ENCODE results near the gene ZNF385C. TPM values are rescaled to one million over a fixed set of nuclear protein-coding genes. Genes with fewer than 3 reads are reported as not detected.

ZNF385C gene
- total RNA-seq, 1 experiment from 2014 or later: 3.7 TPM

DNA sequence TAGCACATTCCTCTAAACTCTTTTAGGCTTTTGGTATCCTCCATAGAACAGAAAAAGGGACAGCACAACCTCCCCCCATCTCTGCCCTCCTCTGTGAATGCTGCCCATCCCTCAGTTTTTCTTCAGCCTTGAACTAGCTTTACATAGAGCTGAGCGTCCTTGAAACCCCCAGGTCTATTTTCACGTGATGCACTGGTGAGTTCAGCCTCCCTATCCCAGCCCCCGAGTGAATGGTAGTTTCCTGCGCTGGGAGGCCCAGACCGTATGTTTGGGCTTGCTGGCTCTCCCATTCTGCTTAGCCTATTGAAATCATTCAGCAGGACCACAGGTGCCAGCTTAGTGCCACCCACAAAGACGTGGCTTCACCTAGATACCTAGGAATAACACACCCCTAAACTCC lies 22.5 kb downstream of the ZNF385C start:
- H3K4me1 Mint-ChIP-seq: peaks cover 13% of the 10 kb centered on the region; the same call in 1 of the 2 replicates
- no peaks in the 10 kb centered on the region for H3K36me3 Mint-ChIP-seq
- H3K4me3 Mint-ChIP-seq: no peak overlapping the region
- H3K9me3 Mint-ChIP-seq: no peaks in the 10 kb centered on the region
- ATAC-seq (no peak), DNase-seq (ENCODE audit: low spot score) (no peak)
- TF ChIP-seq ZNF423 (CRISPR knock-in tag; IDR thresholded peaks at IDR 0.05) (no peak), GTF2I (CRISPR knock-in tag; conservative IDR thresholded peaks at IDR 0.05) (no peak), TCF7 (CRISPR knock-in tag; IDR thresholded peaks at IDR 0.05; ENCODE audit: low read depth) (no peak), TEAD4 (CRISPR knock-in tag; IDR thresholded peaks at IDR 0.05) (no peak), FOXP1 (CRISPR knock-in tag; IDR thresholded peaks at IDR 0.05; ENCODE audit: borderline replicate concordance) (no peak), PRRX2 (CRISPR knock-in tag; IDR thresholded peaks at IDR 0.05) (no peak)
- TF ChIP-seq, protein P1, sequence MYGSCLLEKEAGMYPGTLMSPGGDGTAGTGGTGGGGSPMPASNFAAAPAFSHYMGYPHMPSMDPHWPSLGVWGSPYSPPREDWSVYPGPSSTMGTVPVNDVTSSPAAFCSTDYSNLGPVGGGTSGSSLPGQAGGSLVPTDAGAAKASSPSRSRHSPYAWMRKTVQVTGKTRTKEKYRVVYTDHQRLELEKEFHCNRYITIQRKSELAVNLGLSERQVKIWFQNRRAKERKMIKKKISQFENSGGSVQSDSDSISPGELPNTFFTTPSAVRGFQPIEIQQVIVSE (CRISPR knock-in tag; IDR thresholded peaks at IDR 0.05; ENCODE audit: borderline replicate concordance): no peak
- TF ChIP-seq, protein P2, sequence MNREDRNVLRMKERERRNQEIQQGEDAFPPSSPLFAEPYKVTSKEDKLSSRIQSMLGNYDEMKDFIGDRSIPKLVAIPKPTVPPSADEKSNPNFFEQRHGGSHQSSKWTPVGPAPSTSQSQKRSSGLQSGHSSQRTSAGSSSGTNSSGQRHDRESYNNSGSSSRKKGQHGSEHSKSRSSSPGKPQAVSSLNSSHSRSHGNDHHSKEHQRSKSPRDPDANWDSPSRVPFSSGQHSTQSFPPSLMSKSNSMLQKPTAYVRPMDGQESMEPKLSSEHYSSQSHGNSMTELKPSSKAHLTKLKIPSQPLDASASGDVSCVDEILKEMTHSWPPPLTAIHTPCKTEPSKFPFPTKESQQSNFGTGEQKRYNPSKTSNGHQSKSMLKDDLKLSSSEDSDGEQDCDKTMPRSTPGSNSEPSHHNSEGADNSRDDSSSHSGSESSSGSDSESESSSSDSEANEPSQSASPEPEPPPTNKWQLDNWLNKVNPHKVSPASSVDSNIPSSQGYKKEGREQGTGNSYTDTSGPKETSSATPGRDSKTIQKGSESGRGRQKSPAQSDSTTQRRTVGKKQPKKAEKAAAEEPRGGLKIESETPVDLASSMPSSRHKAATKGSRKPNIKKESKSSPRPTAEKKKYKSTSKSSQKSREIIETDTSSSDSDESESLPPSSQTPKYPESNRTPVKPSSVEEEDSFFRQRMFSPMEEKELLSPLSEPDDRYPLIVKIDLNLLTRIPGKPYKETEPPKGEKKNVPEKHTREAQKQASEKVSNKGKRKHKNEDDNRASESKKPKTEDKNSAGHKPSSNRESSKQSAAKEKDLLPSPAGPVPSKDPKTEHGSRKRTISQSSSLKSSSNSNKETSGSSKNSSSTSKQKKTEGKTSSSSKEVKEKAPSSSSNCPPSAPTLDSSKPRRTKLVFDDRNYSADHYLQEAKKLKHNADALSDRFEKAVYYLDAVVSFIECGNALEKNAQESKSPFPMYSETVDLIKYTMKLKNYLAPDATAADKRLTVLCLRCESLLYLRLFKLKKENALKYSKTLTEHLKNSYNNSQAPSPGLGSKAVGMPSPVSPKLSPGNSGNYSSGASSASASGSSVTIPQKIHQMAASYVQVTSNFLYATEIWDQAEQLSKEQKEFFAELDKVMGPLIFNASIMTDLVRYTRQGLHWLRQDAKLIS (CRISPR knock-in tag; IDR thresholded peaks at IDR 0.05; ENCODE audit: borderline replicate concordance): no peak
- TF ChIP-seq, protein P3, sequence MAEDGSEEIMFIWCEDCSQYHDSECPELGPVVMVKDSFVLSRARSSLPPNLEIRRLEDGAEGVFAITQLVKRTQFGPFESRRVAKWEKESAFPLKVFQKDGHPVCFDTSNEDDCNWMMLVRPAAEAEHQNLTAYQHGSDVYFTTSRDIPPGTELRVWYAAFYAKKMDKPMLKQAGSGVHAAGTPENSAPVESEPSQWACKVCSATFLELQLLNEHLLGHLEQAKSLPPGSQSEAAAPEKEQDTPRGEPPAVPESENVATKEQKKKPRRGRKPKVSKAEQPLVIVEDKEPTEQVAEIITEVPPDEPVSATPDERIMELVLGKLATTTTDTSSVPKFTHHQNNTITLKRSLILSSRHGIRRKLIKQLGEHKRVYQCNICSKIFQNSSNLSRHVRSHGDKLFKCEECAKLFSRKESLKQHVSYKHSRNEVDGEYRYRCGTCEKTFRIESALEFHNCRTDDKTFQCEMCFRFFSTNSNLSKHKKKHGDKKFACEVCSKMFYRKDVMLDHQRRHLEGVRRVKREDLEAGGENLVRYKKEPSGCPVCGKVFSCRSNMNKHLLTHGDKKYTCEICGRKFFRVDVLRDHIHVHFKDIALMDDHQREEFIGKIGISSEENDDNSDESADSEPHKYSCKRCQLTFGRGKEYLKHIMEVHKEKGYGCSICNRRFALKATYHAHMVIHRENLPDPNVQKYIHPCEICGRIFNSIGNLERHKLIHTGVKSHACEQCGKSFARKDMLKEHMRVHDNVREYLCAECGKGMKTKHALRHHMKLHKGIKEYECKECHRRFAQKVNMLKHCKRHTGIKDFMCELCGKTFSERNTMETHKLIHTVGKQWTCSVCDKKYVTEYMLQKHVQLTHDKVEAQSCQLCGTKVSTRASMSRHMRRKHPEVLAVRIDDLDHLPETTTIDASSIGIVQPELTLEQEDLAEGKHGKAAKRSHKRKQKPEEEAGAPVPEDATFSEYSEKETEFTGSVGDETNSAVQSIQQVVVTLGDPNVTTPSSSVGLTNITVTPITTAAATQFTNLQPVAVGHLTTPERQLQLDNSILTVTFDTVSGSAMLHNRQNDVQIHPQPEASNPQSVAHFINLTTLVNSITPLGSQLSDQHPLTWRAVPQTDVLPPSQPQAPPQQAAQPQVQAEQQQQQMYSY (CRISPR knock-in tag; IDR thresholded peaks at IDR 0.05): no peak
- H3K27ac Mint-ChIP-seq: no peak overlapping the region
- H3K27me3 Mint-ChIP-seq (ENCODE audit: low read depth): peaks cover 11% of the 10 kb centered on the region
- ChIA-PET POLR2A (no interaction called here), CTCF (interaction anchor here (0.6 to 1.6 kb wide), 3 partner anchors 8 to 51 kb away, joined by 3 to 4 read pairs (median 4); no protein-coding TSS in a partner anchor)

DNA sequence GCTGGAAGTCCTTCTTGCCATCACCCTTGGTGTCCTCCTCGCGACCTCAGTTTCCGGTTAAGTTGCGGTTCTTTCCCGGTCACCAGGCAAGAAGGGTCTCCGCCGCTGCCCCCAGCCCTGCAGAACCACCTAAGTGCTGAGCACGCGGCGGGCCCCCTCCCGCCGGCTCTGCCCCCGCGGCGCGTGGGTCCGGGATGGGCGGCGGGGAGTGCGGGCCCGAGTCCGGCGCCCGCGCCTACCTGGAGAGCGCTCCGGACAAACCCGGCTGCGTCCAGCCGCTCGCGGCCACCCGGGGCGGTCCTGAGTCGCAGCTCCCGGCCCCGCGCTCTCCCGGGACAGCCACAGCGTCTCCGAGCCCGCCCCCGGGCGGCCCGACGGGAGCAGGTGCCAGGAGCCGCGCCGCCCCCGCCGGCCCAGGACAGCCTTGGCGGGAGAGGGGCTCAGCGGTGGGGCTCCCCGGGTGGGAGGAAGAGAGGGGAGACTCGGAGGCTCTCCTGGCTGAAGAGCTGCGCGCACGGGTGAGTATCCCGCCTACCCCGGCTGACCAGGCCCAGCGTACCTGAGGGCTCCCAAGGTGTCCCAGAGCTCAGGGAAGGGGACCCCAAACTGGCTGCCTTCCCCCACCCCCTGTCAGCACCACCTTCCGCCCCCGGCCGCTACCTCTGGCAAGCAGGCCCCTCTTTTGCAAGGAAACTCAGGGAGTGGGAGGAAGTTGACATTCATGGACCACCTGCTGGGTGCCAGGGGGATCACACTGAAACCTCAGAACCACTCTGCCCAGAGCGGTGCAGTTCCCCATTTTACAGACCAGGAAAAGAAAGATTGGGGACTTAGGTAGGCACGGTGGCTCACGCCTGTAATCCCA lies 25.7 kb downstream of the ZNF385C start:
- peak; percentile 52 for DNase-seq (ENCODE audit: low spot score)
- POLR2A ChIA-PET: interaction anchor here (1.0 to 1.5 kb wide), 2 partner anchors 35 to 44 kb away, joined by 3 read pairs; no protein-coding TSS in a partner anchor
- H3K4me3 Mint-ChIP-seq: peak overlapping the region; percentile 77
- TF ChIP-seq, protein P4, sequence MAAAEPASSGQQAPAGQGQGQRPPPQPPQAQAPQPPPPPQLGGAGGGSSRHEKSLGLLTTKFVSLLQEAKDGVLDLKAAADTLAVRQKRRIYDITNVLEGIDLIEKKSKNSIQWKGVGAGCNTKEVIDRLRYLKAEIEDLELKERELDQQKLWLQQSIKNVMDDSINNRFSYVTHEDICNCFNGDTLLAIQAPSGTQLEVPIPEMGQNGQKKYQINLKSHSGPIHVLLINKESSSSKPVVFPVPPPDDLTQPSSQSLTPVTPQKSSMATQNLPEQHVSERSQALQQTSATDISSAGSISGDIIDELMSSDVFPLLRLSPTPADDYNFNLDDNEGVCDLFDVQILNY (CRISPR knock-in tag; IDR thresholded peaks at IDR 0.05): 0 out of 2 replicates have a peak, but pooled peaks have one; percentile 48
- TF ChIP-seq TCF7 (CRISPR knock-in tag; IDR thresholded peaks at IDR 0.05; ENCODE audit: low read depth): no peak
- TF ChIP-seq, protein P5, sequence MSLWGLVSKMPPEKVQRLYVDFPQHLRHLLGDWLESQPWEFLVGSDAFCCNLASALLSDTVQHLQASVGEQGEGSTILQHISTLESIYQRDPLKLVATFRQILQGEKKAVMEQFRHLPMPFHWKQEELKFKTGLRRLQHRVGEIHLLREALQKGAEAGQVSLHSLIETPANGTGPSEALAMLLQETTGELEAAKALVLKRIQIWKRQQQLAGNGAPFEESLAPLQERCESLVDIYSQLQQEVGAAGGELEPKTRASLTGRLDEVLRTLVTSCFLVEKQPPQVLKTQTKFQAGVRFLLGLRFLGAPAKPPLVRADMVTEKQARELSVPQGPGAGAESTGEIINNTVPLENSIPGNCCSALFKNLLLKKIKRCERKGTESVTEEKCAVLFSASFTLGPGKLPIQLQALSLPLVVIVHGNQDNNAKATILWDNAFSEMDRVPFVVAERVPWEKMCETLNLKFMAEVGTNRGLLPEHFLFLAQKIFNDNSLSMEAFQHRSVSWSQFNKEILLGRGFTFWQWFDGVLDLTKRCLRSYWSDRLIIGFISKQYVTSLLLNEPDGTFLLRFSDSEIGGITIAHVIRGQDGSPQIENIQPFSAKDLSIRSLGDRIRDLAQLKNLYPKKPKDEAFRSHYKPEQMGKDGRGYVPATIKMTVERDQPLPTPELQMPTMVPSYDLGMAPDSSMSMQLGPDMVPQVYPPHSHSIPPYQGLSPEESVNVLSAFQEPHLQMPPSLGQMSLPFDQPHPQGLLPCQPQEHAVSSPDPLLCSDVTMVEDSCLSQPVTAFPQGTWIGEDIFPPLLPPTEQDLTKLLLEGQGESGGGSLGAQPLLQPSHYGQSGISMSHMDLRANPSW (CRISPR knock-in tag; conservative IDR thresholded peaks at IDR 0.05; ENCODE audit: low read depth): no peak
- TF ChIP-seq SP1 (CRISPR knock-in tag; conservative IDR thresholded peaks at IDR 0.05): peak; percentile 49; the same call in 1 of the 2 replicates
- no peak for TF ChIP-seq SMAD3 (CRISPR knock-in tag; IDR thresholded peaks at IDR 0.05; ENCODE audit: borderline replicate concordance)
- TF ChIP-seq SMAD4 (CRISPR knock-in tag; IDR thresholded peaks at IDR 0.05): no peak
- 0 out of 2 replicates have a peak, but pooled peaks have one; percentile 43 for TF ChIP-seq TP53 (CRISPR knock-in tag; IDR thresholded peaks at IDR 0.05)
- 0 out of 2 replicates have a peak, but pooled peaks have one; percentile 39 for TF ChIP-seq NFE2L1 (CRISPR knock-in tag; IDR thresholded peaks at IDR 0.05)
- no peak for TF ChIP-seq ZNF121 (CRISPR knock-in tag; IDR thresholded peaks at IDR 0.05)
- TF ChIP-seq, protein P6, sequence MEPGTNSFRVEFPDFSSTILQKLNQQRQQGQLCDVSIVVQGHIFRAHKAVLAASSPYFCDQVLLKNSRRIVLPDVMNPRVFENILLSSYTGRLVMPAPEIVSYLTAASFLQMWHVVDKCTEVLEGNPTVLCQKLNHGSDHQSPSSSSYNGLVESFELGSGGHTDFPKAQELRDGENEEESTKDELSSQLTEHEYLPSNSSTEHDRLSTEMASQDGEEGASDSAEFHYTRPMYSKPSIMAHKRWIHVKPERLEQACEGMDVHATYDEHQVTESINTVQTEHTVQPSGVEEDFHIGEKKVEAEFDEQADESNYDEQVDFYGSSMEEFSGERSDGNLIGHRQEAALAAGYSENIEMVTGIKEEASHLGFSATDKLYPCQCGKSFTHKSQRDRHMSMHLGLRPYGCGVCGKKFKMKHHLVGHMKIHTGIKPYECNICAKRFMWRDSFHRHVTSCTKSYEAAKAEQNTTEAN (CRISPR knock-in tag; IDR thresholded peaks at IDR 0.05): 0 out of 2 replicates have a peak, but pooled peaks have one; percentile 34
- no peak for TF ChIP-seq OVOL2 (CRISPR knock-in tag; IDR thresholded peaks at IDR 0.05; ENCODE audit: borderline replicate concordance)
- TF ChIP-seq ZNF317 (CRISPR knock-in tag; IDR thresholded peaks at IDR 0.05; ENCODE audit: borderline replicate concordance, low read depth): 0 out of 2 replicates have a peak, but pooled peaks have one; percentile 7

More for the DNA sequence above, 25.7 kb downstream of the ZNF385C start:
- peak; percentile 30 for ATAC-seq
- Mint-ChIP-seq H3K27me3 (ENCODE audit: low read depth) (peaks cover 11% of the 10 kb centered on the region), H3K9me3 (no peaks in the 10 kb centered on the region), H3K27ac (no peak overlapping the region), H3K4me1 (peaks cover 10% of the 10 kb centered on the region), H3K36me3 (no peaks in the 10 kb centered on the region)
- CTCF ChIA-PET: interaction anchor here (0.6 to 3.1 kb wide), 25 partner anchors 8 to 333 kb away, joined by 3 to 32 read pairs (median 4); partner anchors contain the start of genes DNAJC7, JUP, NKIRAS2 and ZNF385C
